Stimulated activated naive CD4-positive, alpha-beta T cell treated with Interleukin-2 at 50 U/mL for 16 hours (primary cell): Measurements from ENCODE around the gene TCP11L2.
"Not testable (repeated sequence)": the region's sequence is repeated elsewhere in the genome, so short reads cannot be mapped to it uniquely, and the experiment has no call there.

Experiments
- DNase-seq: peaks from one replicate; lab custom pipeline; 2025; lab: John Stamatoyannopoulos, UW

Gene TCP11L2

DNA sequence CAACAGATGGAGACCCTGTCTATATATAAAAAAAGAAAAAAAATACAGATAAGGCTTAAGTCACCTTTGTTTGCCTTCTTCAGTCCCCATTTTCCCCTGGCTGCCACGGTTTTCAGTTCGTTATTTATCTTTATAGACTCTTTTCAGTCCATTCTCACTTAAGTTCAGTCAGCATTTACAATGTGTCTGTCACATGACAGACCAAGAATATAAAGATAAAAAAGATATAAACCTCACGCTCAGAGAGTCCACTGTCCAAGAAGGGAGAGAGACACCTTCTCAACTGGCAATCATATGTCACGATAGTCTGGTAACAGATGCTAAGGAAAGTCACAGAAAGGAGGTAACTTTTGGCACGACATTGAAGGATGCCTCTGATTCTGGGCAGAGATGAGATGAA is 41.6 kb downstream of the TCP11L2 start:
- DNase-seq, result no peak

DNA sequence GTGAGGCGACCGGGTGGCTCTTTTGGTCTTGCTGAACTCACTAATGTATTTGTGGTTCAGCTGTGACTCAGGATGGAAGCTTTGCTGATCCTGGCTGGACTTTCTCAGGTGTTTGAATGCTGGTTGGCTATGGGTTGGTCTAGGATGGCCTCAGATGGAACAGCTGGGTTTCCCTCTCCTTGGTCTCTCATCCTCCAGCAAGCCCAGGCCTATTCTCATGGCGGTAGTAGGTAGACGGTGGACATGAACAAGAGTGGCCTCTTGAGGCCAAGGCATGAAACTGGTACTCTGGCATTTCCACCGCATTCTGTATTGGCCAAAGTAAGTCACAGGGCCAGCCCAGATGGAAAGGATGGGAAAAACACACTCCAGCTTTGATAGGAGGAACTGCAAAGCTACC is 43.2 kb downstream of the TCP11L2 start:
- no peak for DNase-seq

DNA sequence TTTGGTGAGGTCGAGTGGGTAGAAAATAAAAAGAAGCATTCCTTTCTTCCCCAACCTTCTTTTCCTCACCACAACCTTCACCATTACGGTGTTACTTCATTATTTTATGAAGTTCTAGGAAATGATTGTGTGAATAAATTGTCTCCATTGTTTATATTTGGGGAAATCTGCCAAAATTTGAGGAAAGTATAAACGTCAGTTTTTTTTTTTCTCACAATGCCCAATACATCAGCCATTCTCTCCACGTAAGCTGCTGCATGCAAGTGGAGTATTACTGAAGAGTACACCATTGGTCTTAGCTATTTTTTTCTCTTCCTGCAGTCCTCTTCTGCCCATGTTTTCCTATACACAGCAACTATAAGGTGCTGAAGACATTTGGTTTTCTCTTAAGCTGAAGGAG is 45.9 kb downstream of the TCP11L2 start:
- DNase-seq, result no peak

DNA sequence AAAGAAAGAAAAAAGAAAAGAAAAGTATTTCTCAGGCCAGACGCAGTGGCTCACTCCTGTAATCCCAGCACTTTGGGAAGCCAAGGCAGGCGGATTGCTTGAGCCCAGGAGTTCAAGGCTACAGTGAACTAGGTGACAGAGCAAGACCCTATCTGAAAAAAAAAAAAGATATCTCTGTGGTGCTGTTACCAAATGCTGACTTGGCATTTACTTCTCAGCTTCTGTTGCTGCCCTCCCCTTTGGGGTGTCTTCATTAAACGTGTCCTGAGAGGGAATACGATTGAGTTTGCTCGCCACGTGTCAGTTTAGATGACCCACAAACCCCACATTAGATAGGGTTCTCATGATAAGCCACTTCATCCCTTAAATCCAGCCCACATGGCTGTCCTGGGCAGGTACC is 50.6 kb downstream of the TCP11L2 start:
- no peak for DNase-seq

DNA sequence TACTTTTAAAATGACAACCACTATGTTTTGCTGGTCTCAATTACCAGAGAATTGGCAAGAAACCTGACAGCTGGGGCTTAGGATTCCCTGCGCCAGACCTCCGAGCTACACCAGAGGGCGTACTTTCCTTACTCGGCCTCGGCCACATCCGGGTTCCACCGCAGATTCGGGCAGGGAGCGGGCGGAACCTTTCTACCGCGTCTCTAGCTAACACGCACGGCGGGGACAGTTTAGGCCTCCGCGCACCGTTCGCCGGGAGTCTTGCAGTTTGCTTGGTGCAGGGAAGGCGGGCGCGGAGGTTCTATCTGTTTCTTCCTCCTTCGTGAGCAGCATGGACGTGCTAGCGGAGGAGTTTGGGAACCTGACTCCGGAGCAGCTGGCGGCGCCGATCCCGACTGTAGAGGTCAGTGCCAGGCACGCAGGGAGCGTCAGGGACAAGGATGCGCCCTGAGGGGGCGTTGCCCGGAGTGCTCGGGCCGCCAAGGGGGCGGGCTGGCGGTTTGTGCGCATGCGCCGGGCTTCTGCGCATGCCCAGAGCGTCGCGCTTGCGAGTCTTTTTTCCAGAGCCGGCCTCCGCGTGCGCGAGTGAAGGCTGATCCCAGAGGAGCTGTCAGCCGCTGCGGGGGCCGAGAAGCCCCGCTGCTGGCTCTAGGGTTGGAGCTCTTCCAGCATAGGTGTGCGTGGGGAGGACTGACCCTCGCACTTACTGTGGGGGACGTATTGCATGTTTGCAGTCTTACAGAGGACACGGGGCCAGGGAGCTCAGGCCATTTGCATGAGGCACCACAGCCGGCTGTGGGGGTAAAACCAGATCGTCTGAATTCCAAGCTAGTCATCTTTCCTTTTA is 55.2 kb downstream of the TCP11L2 start, which contains the start of gene POLR3B:
POLR3B (plus strand) TSS at position 200 of the 847 bp plus-strand sequence; CDS start at position 332, 132 bp downstream.
- DNase-seq, result peak; percentile 95

DNA sequence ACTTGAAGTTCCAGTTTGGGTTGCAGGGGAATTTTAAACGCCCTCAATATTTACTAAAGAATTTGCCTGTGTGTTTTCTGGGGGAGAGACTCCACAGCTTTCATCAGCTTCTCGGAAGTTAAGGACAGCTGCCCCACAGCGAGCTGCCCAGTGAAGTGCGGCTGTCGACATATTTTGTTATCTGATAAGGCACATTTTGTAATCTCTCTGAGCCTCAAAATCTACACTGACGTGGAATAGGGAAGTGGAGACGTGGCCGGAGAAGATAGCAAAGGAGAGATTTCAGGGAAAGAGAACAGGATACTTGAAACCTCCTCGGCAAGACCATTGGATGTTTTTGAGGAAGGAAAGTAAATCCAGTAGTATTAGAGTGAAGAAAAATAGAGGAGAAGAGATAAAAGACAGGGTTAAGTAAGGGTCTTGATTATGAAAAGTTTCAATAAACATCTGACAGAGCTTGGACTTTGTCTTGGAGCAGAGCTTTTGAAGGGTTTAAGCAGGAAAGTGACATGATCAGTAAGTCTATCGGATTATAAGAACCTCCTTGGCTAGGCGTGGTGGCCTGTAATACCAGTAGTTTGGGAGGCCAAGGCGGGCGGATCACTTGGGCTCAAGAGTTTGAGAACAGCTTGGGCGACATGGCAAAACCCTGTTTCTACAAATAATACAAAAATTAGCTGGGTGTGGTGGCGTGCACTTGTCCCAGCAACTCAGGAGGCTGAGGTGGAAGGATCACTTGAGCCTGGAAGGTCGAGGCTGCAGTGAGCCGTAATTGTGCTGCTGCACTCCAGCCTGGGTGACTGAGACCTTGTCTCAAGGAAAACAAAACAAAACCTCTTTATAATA is 56.1 kb downstream of the TCP11L2 start:
- no peak for DNase-seq

DNA sequence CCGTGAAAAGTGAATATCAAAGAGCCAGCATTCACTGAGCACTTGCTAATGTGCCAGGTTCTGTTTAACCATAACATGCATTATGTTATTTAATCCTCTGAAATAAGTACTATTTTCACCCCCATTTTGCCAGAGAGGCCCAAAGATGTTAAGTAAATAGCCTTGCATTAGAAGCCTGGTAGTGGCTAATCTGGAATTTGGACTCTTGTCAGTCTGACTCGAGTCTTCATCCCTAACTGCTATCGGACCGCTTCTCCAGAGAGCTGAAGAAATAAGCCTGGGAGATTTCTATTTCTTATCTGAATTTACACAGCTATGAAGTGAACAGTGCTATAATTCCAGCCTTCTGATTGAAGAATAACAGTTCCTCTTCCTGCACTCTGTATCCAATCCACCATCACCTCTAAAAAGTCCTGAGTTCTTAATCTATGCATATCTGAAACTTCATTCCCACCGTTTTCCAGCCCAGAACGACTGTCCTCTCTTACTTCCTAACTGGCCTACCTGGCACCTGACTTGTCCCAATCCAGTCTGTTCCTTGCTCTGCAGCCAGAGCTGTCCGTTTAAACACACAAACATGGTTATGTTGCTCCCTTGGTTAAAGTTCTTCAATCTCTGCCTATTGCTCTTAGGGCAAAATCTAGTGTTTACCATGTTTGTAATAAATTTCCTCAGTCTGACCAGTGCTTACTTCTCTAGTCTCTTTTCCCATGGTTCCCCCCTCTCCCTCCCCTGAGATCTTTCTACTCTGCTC is 57.3 kb downstream of the TCP11L2 start:
- DNase-seq, result no peak

DNA sequence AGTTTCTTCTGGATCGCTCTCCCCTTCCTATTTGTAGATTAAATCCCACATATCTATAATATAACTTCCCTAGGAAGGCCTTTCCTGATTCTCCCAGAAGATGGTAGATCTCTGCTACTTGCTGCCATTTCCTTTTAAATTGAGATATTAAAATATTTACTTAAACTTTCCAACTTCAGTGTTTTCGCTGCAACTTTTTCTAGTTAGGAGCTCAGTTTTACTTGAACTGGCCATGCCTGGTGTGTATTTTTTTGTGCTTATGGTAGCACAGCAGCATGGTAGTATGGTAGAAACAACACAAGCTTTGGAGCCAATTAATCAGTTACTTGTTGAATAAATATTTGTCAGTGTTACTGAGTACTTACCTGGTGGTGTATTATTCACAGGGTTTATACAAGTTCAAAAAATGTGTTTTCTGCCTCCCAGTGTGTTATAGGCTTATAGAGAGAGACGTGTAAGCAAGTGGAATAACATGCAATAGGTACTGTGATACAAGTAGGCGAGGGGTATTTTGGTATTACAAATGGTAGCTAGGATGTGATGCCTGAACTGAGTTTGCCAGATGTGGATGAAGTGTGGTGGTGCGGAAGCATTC is 58.0 kb downstream of the TCP11L2 start:
- no peak for DNase-seq

DNA sequence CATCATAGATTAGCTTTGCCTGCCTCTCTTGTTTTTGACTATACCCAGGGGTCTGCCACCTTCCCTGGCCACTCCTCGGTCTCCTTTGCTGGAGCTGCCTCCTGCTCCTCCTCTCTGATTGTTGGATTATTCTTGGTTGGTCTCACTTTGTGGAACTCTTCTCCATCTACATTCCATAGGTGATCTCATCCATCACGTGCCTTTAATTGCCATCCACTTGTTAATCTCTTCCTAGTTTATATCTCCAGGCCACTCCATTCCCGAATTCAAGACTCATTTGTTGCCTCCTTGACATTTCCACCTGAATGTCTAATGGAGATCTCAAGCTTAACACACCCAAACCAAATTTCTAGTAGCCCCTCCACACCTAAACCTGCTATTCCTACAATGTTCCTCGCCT is 60.4 kb downstream of the TCP11L2 start:
- no peak for DNase-seq

DNA sequence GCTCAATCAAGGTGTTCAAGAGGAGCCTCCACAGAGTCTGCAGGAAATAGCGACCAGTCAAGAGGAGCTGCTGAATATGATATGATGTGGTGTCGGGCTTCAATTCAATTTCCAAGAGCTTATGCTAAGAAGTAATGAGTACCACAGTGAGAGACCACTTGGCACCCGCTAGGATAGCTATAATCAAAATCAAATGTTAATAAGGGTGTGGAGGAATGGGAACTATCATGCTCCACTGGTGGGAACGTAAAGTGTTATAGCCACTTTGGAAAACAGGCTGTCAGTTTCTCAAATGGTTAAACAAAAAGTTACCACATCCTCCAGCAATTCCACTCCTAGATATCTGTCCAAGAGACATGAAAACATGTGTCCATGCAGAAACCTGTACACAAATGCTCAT is 61.7 kb downstream of the TCP11L2 start:
- no peak for DNase-seq

DNA sequence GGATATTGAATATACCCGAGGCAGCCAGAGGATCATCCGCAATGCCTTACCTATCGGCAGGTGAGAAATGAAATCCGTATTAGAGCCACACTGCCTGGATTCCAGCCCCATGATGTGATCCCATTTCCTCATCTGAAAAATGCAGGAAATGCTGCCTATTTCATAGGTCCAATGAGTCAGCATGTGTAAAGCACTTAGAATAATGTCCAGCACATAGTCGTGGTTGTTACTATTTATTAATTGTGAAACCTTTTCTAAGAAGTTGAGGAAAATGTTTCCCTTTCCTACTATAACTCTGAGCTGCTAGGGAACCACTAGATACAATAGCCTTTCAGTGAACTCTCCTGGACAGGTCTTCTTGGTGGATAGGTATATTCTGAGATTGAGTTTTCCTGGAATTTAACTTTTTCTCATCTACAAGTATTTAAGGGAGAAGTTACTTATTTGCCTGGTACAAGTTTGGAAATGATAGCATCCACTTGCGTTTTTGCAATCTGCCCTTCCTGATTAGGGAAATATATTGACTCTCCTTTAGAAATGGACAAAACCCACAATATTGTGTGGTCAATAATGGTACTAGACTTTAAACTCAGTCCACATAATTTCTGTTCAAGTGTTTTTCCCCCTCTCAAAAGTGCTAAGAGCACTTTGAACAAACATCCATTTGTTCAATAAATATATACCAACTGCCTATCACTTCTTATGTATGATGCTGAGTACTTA is 67.3 kb downstream of the TCP11L2 start:
- no peak for DNase-seq

DNA sequence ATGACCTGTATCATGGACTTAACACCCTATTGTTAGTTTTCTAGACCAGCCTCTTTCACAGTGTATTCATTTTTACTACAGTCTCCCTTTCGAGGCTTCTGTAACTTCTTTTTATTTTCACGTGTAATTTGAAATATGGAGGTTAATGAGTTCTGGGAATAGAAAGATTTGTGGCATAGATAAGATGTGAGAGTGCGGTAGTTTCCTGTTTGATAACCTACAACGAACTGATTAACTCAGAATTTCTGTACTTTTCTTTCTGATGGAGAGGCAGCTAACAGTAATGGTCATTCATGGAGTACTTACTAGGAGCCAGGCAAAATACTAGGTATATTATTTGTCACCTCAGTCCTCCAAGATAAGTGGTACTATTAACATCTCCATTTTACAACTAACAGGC is 76.3 kb downstream of the TCP11L2 start:
- DNase-seq, result no peak

DNA sequence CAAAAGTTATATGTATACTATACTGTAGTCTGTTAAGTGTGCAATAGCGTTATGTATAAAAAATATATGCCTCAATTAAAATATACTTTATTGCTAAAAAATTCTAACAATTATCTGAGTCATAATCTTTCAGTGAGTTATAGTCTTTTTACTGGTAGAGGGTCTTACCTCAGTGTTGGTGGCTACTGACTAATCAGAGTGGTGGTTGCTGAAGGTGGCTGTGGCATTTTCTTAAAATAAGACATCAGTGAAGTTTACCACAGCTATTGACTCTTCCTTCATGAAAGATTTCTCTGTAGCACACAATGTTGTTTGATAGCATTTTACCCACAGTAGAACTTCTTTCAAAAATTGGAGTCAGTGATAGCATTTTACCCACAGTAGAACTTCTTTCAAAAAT is 78.4 kb downstream of the TCP11L2 start:
- no peak for DNase-seq

DNA sequence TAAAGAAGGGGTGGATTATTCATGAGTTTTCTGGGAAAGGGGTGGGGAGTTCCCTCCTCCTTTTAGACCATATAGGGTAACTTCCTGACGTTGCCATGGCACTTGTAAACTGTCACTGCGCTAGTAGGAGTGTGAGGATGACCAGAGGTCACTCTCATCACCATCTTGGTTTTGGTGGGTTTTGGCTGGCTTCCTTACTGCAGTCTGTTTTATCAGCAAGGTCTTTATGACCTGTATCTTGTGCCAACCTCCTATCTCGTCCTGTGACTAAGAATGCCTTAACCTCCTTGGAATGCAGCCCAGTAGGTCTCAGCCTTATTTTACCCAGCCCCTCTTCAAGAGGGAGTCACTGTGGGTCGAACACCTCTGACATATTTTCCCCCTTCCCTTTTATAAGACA is 79.3 kb downstream of the TCP11L2 start:
- not testable (repeated sequence) for DNase-seq

DNA sequence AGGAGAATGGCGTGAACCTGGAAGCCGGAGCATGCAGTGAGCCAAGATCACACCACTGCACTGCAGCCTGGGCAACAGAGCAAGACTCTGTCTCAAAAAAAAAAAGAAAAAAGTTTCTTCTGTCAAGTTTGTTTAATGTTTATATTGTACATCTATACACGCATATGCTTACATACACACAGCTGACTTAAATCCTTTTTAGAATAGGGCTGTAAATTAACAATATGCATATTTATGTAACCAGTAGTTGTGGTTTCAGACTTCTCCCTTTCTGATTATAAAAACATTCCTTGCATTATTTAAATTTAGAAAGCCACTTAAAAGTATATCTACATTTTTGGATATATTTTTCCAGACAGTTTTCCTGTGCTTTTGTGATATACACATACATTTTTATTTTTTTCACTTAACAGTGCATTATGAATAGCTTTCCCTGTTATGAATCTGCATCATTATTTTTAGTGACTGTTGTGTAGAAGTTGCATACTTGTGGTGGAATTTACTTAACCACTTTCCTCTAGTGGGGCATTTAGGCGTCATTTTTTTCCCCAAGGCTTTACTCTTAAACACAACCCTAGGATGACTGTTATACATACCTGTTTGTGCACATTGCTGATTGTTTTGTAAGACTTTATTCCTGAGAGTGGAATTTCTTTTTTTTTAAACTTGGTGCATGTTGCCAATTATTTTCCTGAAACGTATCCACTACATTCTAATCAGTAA is 84.4 kb downstream of the TCP11L2 start:
- DNase-seq, result no peak

DNA sequence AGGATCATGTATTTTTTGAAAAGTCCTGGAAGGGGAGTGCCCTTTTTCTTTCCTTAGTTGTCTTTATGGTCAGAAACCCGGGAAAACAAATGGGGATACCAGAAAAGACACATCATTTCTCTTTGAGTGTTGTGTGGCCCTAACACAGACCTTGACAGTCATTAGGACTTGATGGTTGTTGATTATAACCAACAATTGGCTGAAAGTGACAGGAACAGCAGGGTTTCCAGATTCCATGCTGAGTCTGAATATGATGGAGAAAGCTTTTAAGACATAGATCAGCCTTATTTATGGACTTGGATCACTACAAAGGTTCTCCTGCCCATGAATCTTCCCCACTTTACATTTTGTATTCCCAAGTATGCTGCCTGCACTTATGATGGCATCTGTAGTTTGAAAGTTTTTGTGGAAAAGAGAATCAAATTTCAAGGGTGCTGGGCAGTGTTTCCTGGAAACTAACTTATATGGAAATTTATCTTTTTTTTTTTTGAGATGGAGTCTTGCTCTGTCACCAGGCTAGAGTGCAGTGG is 85.4 kb downstream of the TCP11L2 start:
- DNase-seq, result no peak

DNA sequence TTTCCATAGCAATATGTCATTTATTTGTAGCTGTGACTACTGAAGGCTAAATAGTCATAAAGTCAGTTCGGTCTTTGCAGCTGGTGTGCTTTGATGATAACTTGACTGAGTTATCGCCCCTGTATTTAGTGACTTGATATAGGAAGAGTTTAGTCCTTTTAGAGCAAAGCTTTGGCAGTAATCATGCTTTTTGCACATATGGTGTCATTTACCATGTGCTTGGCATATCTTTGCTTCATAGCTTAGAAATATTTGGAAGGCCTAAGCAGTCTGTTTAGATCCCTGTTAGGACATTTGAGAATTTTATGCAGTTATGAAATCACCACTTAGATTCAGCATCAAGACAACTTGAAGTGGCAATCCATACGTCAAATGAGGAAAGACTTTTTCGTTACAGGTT is 86.6 kb downstream of the TCP11L2 start:
- no peak for DNase-seq

DNA sequence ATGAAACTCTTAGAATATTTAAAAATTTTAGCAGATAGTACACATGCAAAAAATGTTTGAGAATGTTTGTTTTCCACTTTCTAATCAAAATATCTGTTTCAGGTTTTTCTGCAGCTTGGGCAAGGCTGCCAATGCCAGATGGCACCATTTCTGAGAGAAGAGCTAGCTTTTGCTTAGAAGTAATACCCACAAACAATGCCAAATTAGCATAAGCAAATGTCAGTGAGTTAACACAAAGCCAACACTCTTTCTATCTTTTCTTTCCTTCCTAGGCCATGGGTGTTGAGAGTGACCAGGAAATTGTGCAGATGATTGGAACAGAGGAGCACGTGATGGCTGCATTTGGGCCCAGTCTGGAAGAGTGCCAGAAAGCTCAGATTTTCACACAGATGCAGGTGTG is 90.2 kb downstream of the TCP11L2 start:
- DNase-seq, result no peak
